ENCODE data around the gene RPL27A.

The RPL27A gene

GRCh38 chr11:8685306-8685705 lies 2.7 kb downstream of the RPL27A start:
- no peak for DNase-seq (ENCODE audit: low read depth)
- H3K4me3 ChIP-seq (ENCODE audit: low read length) = no peak overlapping the region
- no peak for TF ChIP-seq CTCF (conservative IDR thresholded peaks at IDR 0.05; ENCODE audit: low read depth, low read length)

GRCh38 chr11:8685820-8686219 lies 3.2 kb downstream of the RPL27A start:
- no peak overlapping the region for H3K4me3 ChIP-seq (ENCODE audit: low read length)
- TF ChIP-seq CTCF (conservative IDR thresholded peaks at IDR 0.05; ENCODE audit: low read depth, low read length) = no peak

GRCh38 chr11:8686325-8686724 lies 3.7 kb downstream of the RPL27A start:
- no peak for DNase-seq (ENCODE audit: low read depth)
- H3K4me3 ChIP-seq (ENCODE audit: low read length) = no peak overlapping the region
- TF ChIP-seq CTCF (conservative IDR thresholded peaks at IDR 0.05; ENCODE audit: low read depth, low read length) = no peak

More at GRCh38 chr11:8685820-8686219, 3.2 kb downstream of the RPL27A start:
- DNase-seq (ENCODE audit: low read depth) = no peak

GRCh38 chr11:8688414-8689362 lies 6.1 kb downstream of the RPL27A start:
- peak; percentile 6 for TF ChIP-seq CTCF (conservative IDR thresholded peaks at IDR 0.05; ENCODE audit: low read depth, low read length)
- peak overlapping the region; percentile 69 for H3K4me3 ChIP-seq (ENCODE audit: low read length)
- DNase-seq (ENCODE audit: low read depth) = peak; percentile 89

- no peak for DNase-seq (ENCODE audit: low read depth)
- peak overlapping the region; percentile 69 for H3K4me3 ChIP-seq (ENCODE audit: low read length)
- no peak for TF ChIP-seq CTCF (conservative IDR thresholded peaks at IDR 0.05; ENCODE audit: low read depth, low read length)
These were observed 7.2 kb downstream of the RPL27A start for GRCh38 chr11:8689726-8690255.

- no peak overlapping the region for H3K4me3 ChIP-seq (ENCODE audit: low read length)
- no peak for DNase-seq (ENCODE audit: low read depth)
- no peak for TF ChIP-seq CTCF (conservative IDR thresholded peaks at IDR 0.05; ENCODE audit: low read depth, low read length)
These were observed 8.1 kb downstream of the RPL27A start for GRCh38 chr11:8690374-8691342.
